Measurements from ENCODE around the gene SNAPC3. TPM values are rescaled to one million over a fixed set of nuclear protein-coding genes. Genes with fewer than 3 reads are reported as not detected.
A peak's percentile ranks its signal among the peaks of the same experiment; 100 is the strongest.

SNAPC3 gene
- total RNA-seq, 1 experiment from 2014 or later: 26.2 TPM

GRCh38 chr9:15492485-15493150 lies 69.9 kb downstream of the SNAPC3 start:
- H3K4me1 ChIP-seq (ENCODE audit: insufficient read depth, low read length, poor library complexity, severe bottlenecking): no peaks in the 10 kb centered on the region
- no peaks in the 10 kb centered on the region for H3K27me3 ChIP-seq (replicated peaks; ENCODE audit: insufficient read depth, low read depth, low read length, poor library complexity)
- no peaks in the 10 kb centered on the region for H3K9me3 ChIP-seq (ENCODE audit: low read depth, low read length, poor library complexity, severe bottlenecking)
- no TSS peak for BruUV-seq (replicated peaks)
- no peak overlapping the region for H3K27ac ChIP-seq (ENCODE audit: low read depth, low read length, poor library complexity, severe bottlenecking)
- POLR2A ChIA-PET (ENCODE audit: low non-redundant PET): no interaction called here
- DNase-seq (ENCODE audit: low spot score): no peak
- CTCF ChIA-PET: no interaction called here
- intact Hi-C loops (cut with micrococcal nuclease; ENCODE audit: unreplicated experiment): no loop called here
- H3K4me3 ChIP-seq (ENCODE audit: low read depth, low read length, poor library complexity, severe bottlenecking): no peak overlapping the region
- H3K36me3 ChIP-seq (ENCODE audit: insufficient read depth, low read length, poor library complexity, severe bottlenecking): peaks cover 22% of the 10 kb centered on the region
- TF ChIP-seq EZH2 (IDR thresholded peaks at IDR 0.05; ENCODE audit: borderline replicate concordance, low read depth, low read length, poor library complexity, severe bottlenecking) (no peak), CTCF (conservative IDR thresholded peaks at IDR 0.05; ENCODE audit: low read depth, low read length) (no peak)

- no TSS peak for BruUV-seq (replicated peaks)
- intact Hi-C loops (cut with micrococcal nuclease; ENCODE audit: unreplicated experiment): no loop called here
- no peaks in the 10 kb centered on the region for H3K4me1 ChIP-seq (ENCODE audit: insufficient read depth, low read length, poor library complexity, severe bottlenecking)
- TF ChIP-seq EZH2 (IDR thresholded peaks at IDR 0.05; ENCODE audit: borderline replicate concordance, low read depth, low read length, poor library complexity, severe bottlenecking): no peak
- TF ChIP-seq CTCF (conservative IDR thresholded peaks at IDR 0.05; ENCODE audit: low read depth, low read length): no peak
- no peak for DNase-seq (ENCODE audit: low spot score)
- H3K36me3 ChIP-seq (ENCODE audit: insufficient read depth, low read length, poor library complexity, severe bottlenecking): peaks cover 11% of the 10 kb centered on the region
- H3K27ac ChIP-seq (ENCODE audit: low read depth, low read length, poor library complexity, severe bottlenecking): no peak overlapping the region
- H3K27me3 ChIP-seq (replicated peaks; ENCODE audit: insufficient read depth, low read depth, low read length, poor library complexity): no peaks in the 10 kb centered on the region
- ChIA-PET POLR2A (ENCODE audit: low non-redundant PET) (no interaction called here), CTCF (no interaction called here)
- no peak overlapping the region for H3K4me3 ChIP-seq (ENCODE audit: low read depth, low read length, poor library complexity, severe bottlenecking)
- no peaks in the 10 kb centered on the region for H3K9me3 ChIP-seq (ENCODE audit: low read depth, low read length, poor library complexity, severe bottlenecking)
Measured at GRCh38 chr9:15498246-15498995, 75.7 kb downstream of the SNAPC3 start.

GRCh38 chr9:15499139-15499538 lies 76.5 kb downstream of the SNAPC3 start:
- H3K4me1 ChIP-seq (ENCODE audit: insufficient read depth, low read length, poor library complexity, severe bottlenecking): no peaks in the 10 kb centered on the region
- H3K9me3 ChIP-seq (ENCODE audit: low read depth, low read length, poor library complexity, severe bottlenecking): no peaks in the 10 kb centered on the region
- BruUV-seq (replicated peaks): no TSS peak
- TF ChIP-seq CTCF (conservative IDR thresholded peaks at IDR 0.05; ENCODE audit: low read depth, low read length) (no peak), EZH2 (IDR thresholded peaks at IDR 0.05; ENCODE audit: borderline replicate concordance, low read depth, low read length, poor library complexity, severe bottlenecking) (no peak)
- POLR2A ChIA-PET (ENCODE audit: low non-redundant PET): no interaction called here
- no peak for DNase-seq (ENCODE audit: low spot score)
- intact Hi-C loops (cut with micrococcal nuclease; ENCODE audit: unreplicated experiment): no loop called here
- CTCF ChIA-PET: no interaction called here
- H3K36me3 ChIP-seq (ENCODE audit: insufficient read depth, low read length, poor library complexity, severe bottlenecking): peaks cover 11% of the 10 kb centered on the region
- H3K4me3 ChIP-seq (ENCODE audit: low read depth, low read length, poor library complexity, severe bottlenecking): no peak overlapping the region
- peak overlapping the region; percentile 16 for H3K27ac ChIP-seq (ENCODE audit: low read depth, low read length, poor library complexity, severe bottlenecking)
- H3K27me3 ChIP-seq (replicated peaks; ENCODE audit: insufficient read depth, low read depth, low read length, poor library complexity): no peaks in the 10 kb centered on the region
